Keratinocyte (primary cell): Measurements from ENCODE around the gene RAX2.

ENCODE experiments used
- CTCF ChIP-seq, 3 experiments: IDR thresholded peaks in 1 of 3; conservative IDR thresholded peaks in 1 of 3; optimal IDR thresholded peaks in 1 of 3; 2 replicates in 2 of 3; 3 replicates in 1 of 3; pipeline versions ENCODE3 to v1.5.1; 2011; ENCODE audit warnings: low read length in 3 of 3, mild to moderate bottlenecking in 3 of 3, moderate library complexity in 2 of 3, control low read depth in 1 of 3, inconsistent platforms in 1 of 3; ENCODE audit not compliant: insufficient read depth in 2 of 3; ENCODE audit errors: extremely low read depth in 1 of 3
- EZH2 ChIP-seq: IDR thresholded peaks from one replicate; pipeline ENCODE4 v1.6.1; 2012; ENCODE audit warnings: inconsistent platforms, mild to moderate bottlenecking, low read length, moderate library complexity

- no peak for TF ChIP-seq EZH2
- no peak for TF ChIP-seq CTCF (optimal IDR thresholded peaks at IDR 0.05 in 1 of 3, IDR thresholded peaks at IDR 0.05 in 1 of 3, conservative IDR thresholded peaks at IDR 0.05 in 1 of 3; ENCODE audit: extremely low read depth in 1 of 3, insufficient read depth in 2 of 3, low read length in 3 of 3)
These were observed 49.5 kb downstream of the RAX2 start for GRCh38 chr19:3722443-3723109.
